NCI-H1048 (cell line): ENCODE data around the gene CTRB1.
"Not testable (repeated sequence)": the region's sequence is repeated elsewhere in the genome, so short reads cannot be mapped to it uniquely, and the experiment has no call there.

Source experiments
- DNase-seq: peaks from one replicate; lab custom pipeline; 2025; lab: John Stamatoyannopoulos, UW

The CTRB1 gene

GRCh38 chr16:75256696-75257343, 38.0 kb downstream of the CTRB1 start:
- no peak for DNase-seq

DNA sequence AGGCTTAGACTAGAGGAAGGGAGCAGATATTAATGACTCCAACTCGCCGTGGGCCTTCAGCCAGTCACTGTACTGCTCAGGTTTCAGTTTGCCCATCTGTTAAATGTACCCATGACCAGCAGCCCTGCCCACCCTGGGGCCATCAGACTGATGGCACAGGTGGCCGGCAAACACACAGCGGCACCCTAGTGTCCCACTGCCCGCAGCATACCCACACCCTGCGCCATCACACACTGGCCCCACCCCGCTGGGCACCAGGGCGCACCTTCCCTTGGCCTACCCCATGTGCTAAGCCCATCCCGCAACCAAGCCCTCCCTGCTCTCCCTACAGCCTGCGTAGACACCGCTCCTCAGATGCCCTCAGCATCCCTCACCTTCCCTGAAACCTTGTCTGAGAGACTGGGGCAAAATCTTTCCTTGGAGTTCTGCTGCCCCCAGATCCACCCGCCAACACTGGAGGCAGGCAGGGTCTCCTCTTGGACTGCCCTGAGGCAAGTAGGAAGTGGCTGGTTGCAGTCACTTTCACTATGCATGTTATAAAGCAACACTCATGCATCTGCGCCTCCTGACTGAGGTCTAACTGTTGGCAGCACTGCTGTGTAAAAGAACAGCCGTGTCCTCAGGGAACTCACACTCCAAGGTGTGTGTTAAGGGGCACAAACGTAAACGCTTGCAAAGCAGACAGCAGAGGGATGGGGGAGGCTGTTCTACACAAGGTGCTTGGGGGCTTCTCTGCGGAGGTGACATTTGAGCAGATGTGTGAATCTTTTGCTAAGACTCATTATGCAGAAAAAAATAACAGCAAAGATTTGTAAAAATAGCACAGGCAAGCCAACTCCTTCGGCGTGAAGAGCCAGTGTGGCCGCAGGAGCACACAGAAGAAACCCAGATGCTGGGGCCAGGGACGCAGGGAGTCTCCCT, 39.4 kb downstream of the CTRB1 start:
- DNase-seq = no peak

GRCh38 chr16:75258807-75259141, 40.0 kb downstream of the CTRB1 start:
- DNase-seq = no peak

GRCh38 chr16:75260851-75261589, 42.2 kb downstream of the CTRB1 start:
- DNase-seq = no peak

DNA sequence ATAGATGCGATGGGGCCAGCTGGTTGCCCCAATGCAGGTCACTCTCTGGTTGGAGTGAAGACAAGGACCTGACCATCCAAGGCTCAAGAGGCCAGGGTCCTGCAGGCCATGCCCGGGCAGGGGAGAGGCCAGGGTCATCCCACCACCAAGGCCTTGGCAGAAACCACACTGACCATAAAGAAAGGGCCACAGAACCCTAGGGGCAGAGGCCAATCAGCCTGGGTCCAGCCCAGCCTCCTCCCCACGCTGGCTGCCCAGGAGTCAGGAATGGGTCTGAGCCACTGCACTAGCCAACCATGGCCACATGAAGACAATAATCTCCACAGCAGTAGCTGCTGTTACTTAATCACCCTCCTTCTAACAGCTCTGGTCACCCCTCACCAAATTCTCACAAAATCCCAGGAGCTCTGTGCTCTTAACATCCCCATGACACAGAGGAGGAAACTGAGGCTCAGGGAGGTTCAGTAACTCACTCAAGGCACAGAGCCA, 42.8 kb downstream of the CTRB1 start:
- no peak for DNase-seq

DNA sequence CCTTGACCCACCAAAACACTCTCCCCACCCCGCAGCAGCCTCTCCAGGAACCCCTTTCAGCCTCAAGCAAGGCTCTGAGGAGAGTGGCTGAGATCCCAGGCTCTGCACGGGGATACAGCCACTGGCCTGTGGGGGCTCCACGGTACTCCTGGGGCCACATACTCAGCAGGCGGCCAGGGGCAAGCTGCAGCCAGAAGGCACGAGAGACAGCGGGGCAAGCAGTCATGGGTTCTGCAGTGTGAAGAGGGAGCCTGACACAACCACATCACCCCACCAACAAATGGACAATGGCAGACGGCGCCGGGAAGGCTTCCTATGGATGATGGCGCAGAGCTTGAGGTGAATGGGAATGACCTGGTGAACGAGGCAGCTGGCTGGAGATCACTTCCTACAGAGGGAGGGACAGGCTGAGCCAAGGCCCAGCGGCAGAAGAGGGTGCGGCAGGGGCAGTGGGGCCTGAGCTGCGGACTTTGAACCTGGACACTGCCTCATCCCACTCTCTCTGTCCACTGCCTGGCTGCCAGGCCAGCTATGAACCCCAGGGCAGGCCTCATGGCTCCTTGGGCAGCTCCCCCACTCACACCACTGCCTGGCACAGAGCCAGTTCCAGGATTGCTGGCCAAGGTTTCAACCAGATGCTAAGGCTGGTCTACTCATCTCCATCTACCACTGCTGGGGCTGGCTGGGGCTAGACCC, 43.5 kb downstream of the CTRB1 start:
- DNase-seq = no peak

GRCh38 chr16:75262800-75263127, 44.0 kb downstream of the CTRB1 start:
- no peak for DNase-seq

DNA sequence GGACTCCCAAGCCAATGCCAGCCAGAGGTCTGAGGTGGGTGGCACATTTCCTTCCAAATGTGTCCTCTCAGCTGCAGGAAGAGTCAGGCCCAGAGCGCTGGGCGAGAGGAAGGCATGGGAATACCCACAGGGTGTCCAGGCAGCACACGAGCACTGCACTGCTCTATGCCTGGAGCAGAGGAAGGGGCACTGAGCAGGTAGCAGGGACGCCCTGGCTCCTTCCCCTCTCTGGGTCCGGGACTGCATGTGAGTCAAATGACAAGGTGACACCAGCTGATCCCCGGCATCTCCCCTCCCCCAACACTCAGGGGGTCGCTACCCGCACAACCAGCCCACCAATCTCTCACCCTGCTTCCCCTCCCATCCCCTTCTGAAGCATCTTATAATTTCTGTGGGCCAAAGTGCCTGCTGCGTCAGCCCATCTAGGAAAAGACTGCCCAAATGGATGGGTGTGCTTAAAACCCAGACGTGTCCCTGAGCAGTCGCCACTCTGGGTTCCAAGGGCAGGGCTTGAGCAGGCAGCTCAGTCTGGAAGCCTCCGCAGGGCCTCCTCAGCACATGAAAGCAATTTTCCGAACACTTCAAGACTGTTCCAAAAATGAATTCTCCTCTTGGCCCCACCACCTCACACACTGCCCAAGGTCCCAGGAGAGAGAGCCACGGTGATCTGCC, 44.6 kb downstream of the CTRB1 start:
- DNase-seq = no peak

- DNase-seq = no peak
These were observed 45.2 kb downstream of the CTRB1 start for GRCh38 chr16:75263963-75264445.

GRCh38 chr16:75264457-75264998, 45.7 kb downstream of the CTRB1 start:
- no peak for DNase-seq

GRCh38 chr16:75264999-75265910, 46.5 kb downstream of the CTRB1 start:
- no peak for DNase-seq

GRCh38 chr16:75265911-75266701, 47.3 kb downstream of the CTRB1 start:
- DNase-seq = no peak

DNA sequence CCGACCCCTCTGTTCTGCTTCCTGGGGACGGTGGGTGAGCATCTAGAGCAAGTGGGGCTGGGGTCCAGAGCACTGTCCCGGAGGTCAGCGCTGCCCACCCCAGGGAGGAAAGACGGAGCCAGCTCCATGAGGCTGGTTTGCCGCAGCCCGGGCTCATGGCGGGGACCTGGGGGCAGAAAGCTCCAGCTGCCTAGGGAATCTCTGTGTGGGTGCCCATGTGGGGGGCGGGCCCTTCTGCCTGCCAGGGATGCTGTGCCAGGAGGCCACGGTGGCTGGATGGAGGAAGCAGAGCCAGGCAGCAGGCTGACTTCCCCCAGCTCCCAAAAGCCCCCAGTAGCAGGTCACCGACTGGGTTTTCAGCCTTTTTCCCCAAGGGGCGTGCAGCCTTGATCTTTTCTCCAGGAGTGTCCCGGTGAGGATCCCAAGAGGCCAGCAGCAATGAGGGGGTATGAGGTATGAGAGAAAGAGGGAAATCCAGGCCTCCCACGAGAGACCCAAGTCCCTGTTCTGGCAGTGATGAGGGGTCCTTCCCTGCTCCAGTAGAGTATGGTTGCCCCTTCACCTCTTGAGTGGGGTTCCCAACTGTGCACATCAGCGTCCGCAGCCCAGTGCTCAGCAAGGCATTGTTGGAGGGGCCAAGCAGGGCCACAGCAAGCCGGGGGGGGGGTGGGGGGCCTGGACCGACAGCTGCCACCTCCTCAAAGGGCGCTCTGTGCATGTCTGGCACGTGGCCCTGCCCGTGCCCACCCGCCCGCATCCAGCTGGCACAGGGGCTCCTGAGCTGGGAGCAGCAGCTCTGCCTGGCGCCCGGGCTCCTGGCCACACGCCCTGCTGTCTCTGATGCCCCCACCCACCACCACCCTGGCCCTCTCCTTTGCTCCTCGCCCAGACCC, 48.2 kb downstream of the CTRB1 start:
- no peak for DNase-seq

- no peak for DNase-seq
These were observed 49.0 kb downstream of the CTRB1 start for GRCh38 chr16:75267631-75268264.

DNA sequence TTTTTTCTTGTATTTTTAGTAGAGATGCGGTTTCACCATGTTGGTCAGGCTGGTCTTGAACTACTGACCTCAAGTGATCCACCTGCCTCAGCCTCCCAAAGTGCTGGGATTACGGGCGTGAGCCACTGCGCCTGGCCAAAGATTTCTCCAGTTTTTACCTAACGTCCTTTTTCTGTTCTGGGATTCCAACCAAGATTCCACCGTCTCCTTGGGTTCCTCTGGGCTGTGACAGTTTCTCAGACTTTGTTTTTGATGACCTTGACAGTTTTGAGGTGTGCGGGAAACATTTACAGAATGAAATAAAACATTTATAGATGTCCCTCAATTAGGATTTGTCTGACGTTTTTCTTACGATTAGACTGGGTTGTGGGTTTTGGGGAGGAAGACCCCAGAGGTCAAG, 50.6 kb downstream of the CTRB1 start:
- DNase-seq = not testable (repeated sequence)

- no peak for DNase-seq
These were observed 52.8 kb downstream of the CTRB1 start for GRCh38 chr16:75271441-75272096.

DNA sequence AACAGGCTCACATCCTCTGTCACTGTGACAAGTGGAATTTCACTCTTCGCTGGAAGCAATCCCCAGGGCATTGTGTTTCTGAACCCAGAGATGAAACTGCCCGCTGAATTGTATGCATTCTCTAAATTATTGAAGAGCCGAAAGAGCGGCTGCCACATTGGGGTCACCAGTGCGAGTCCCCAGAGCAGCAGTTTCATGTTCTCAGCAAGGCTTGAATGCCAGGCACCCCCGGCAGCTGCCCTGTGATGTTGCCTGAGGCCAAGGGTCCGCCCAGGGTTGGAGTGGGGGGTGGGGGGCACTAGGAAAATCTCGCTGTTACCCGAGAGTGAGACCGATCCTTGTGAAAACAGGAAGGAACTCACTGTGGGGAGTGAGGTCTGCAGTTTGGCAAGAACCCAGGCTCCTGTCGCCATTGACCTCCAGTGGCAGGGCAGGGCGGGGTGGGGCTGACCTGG, 53.3 kb downstream of the CTRB1 start:
- no peak for DNase-seq
